ENCODE data around the gene CLTB.
"Not testable (repeated sequence)": the region's sequence is repeated elsewhere in the genome, so short reads cannot be mapped to it uniquely, and the experiment has no call there.

CLTB gene

GRCh38 chr5:176426876-176427275, 10.5 kb upstream of the CLTB start:
- no peak for DNase-seq

GRCh38 chr5:176425791-176426190, 9.5 kb upstream of the CLTB start:
- DNase-seq, result no peak

GRCh38 chr5:176425138-176425537, 8.8 kb upstream of the CLTB start:
- no peak for DNase-seq

GRCh38 chr5:176424181-176424580, 7.8 kb upstream of the CLTB start:
- DNase-seq, result no peak

- no peak for DNase-seq
Measured at GRCh38 chr5:176420972-176421544, 4.7 kb upstream of the CLTB start.

- no peak for DNase-seq
Measured at GRCh38 chr5:176420086-176420485, 3.7 kb upstream of the CLTB start.

GRCh38 chr5:176418251-176418650, 1.9 kb upstream of the CLTB start:
- DNase-seq, result no peak

- DNase-seq, result peak in 1 of 3 experiments; percentile 33
Measured at GRCh38 chr5:176416965-176417364, 626 bp upstream of the CLTB start.

GRCh38 chr5:176415240-176415951, 943 bp downstream of the CLTB start:
- DNase-seq, result peak in 1 of 3 experiments; percentile 8

- no peak for DNase-seq
Measured at GRCh38 chr5:176414704-176415103, 1.6 kb downstream of the CLTB start.

GRCh38 chr5:176413709-176414191, 2.6 kb downstream of the CLTB start:
- DNase-seq, result no peak

GRCh38 chr5:176413255-176413565, 3.1 kb downstream of the CLTB start:
- no peak for DNase-seq

GRCh38 chr5:176412517-176413254, 3.7 kb downstream of the CLTB start:
- DNase-seq, result no peak

- no peak for DNase-seq
Measured at GRCh38 chr5:176410486-176411180, 5.7 kb downstream of the CLTB start.

- DNase-seq, result no peak
Measured at GRCh38 chr5:176409765-176410164, 6.6 kb downstream of the CLTB start.

- no peak for DNase-seq
Measured at GRCh38 chr5:176408590-176408989, 7.7 kb downstream of the CLTB start.

GRCh38 chr5:176408252-176408573, 8.1 kb downstream of the CLTB start:
- DNase-seq, result not testable (repeated sequence)

GRCh38 chr5:176407456-176408251, 8.7 kb downstream of the CLTB start:
- DNase-seq, result no peak

GRCh38 chr5:176406436-176407052, 9.8 kb downstream of the CLTB start:
- no peak for DNase-seq

GRCh38 chr5:176405656-176406435, 10.5 kb downstream of the CLTB start:
- DNase-seq, result no peak

Measured in NCI-H1417 (cell line).